ENCODE data around the gene SIPA1L3. TPM values are rescaled to one million over a fixed set of nuclear protein-coding genes. Genes with fewer than 3 reads are reported as not detected.

SIPA1L3 gene
- total and polyA plus RNA-seq, 9 of the 15 experiments (the other 6 are each of a cell fraction or from before 2014, with no cell fraction given): 0.01 to 6.1 (median 2.5) TPM

DNA sequence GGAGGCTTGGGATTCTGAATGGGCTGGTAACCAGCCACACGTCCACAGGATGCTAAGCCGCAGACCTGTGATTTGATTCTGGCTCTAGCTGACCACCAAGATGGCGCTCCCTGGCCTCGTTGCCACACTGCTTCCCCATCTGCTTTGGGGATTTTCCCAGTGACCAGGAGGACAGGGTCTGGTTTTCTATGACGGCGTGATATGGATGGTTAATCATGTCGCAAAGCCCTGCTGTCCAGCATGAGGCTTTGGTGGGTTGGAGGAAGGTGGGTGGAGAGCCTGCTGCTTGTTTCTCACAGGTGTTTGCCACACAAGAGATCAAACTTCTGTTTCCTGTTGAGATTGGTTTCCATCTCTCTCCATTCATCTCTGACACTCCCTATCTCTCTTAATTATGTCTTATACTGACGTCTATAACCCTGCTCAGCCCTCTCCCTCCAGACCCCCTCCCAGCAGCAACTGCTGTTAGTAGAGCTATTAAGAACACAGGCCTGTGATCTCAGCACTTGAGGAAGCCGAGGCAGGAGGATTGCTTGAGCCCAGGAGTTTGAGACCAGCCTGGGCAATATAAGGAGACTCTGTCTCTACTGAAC, 102.7 kb downstream of the SIPA1L3 start:
- H3K9ac ChIP-seq (ENCODE audit: insufficient read depth in 1 of 2, low read depth in 2 of 2, low read length in 2 of 2): no peak overlapping the region
- 33% methylated on average over 9 of the region's 9 CpGs for WGBS (ENCODE audit: insufficient coverage, low coverage, missing lambda C conversion rate)
- H3K9me3 ChIP-seq (replicated peaks; ENCODE audit: control insufficient read depth, insufficient read depth, low read depth, low read length): no peaks in the 10 kb centered on the region
- BruUV-seq (replicated peaks): no TSS peak
- in situ Hi-C loops (cut with MboI) (no loop called here), intact Hi-C loops (cut with micrococcal nuclease) (no loop called here)
- H3K36me3 ChIP-seq (ENCODE audit: control insufficient read depth, insufficient read depth, low read length): no peaks in the 10 kb centered on the region
- H3K9me1 ChIP-seq (ENCODE audit: control insufficient read depth, insufficient read depth, low read length): no peaks in the 10 kb centered on the region
- H3K27me3 ChIP-seq (ENCODE audit: control insufficient read depth in 2 of 2, insufficient read depth in 2 of 2, low read length in 2 of 2): peaks cover 0 to 7% of the 10 kb centered on the region in 2 experiments; a peak in 1 of 5 replicates
- FAIRE-seq (no peak), ATAC-seq (no peak), DNase-seq (ENCODE audit: extremely low read depth in 1 of 4, low spot score in 3 of 4) (no peak)
- H4K20me1 ChIP-seq (replicated peaks; ENCODE audit: control insufficient read depth, insufficient read depth, low read length): no peaks in the 10 kb centered on the region
- H3K4me1 ChIP-seq (replicated peaks in 1 of 2; ENCODE audit: control insufficient read depth in 2 of 2, insufficient read depth in 2 of 2, low read length in 2 of 2): peaks cover 0 to 6% of the 10 kb centered on the region in 2 experiments; a peak in 1 of 5 replicates
- H2AFZ ChIP-seq (ENCODE audit: low read depth, low read length): no peak overlapping the region
- H3K79me2 ChIP-seq (ENCODE audit: control insufficient read depth, insufficient read depth, low read length): no peaks in the 10 kb centered on the region
- H3K4me2 ChIP-seq (ENCODE audit: insufficient read depth, low read length): no peak overlapping the region
- H3K4me3 ChIP-seq: no peak overlapping the region
- H3K27ac ChIP-seq (ENCODE audit: extremely low read depth, low read depth, low read length): no peak overlapping the region
- CTCF ChIA-PET (ENCODE audit: low intra/inter-chr PET ratio): no interaction called here
- TF ChIP-seq ZFP36 (IDR thresholded peaks at IDR 0.05; ENCODE audit: low read depth, low read length, partially characterized antibody) (no peak), MYC (IDR thresholded peaks at IDR 0.05; ENCODE audit: low read depth, low read length) (no peak), MYC (CRISPR knock-in tag; IDR thresholded peaks at IDR 0.05; ENCODE audit: borderline replicate concordance, low read depth) (no peak), KLF6 (CRISPR knock-in tag; IDR thresholded peaks at IDR 0.05; ENCODE audit: borderline replicate concordance) (no peak), HNRNPK (IDR thresholded peaks at IDR 0.05; ENCODE audit: low read depth, low read length, poor library complexity, severe bottlenecking) (no peak), POLR2AphosphoS5 (IDR thresholded peaks at IDR 0.05; ENCODE audit: control insufficient read depth, insufficient read depth, low read depth, low read length) (no peak), FUS (optimal IDR thresholded peaks at IDR 0.05; ENCODE audit: low read depth, low read length) (no peak), ZNF232 (CRISPR knock-in tag; IDR thresholded peaks at IDR 0.05) (no peak), GTF2E2 (tag; IDR thresholded peaks at IDR 0.05) (no peak), HDAC6 (IDR thresholded peaks at IDR 0.05; ENCODE audit: low read depth, low read length) (no peak), E4F1 (CRISPR knock-in tag; IDR thresholded peaks at IDR 0.05; ENCODE audit: borderline replicate concordance) (no peak), HOXB6 (CRISPR knock-in tag; IDR thresholded peaks at IDR 0.05; ENCODE audit: borderline replicate concordance) (no peak), FOXA1 (IDR thresholded peaks at IDR 0.05; ENCODE audit: borderline replicate concordance) (no peak), ZKSCAN1 (IDR thresholded peaks at IDR 0.05; ENCODE audit: low read depth, low read length) (no peak), THRAP3 (IDR thresholded peaks at IDR 0.05; ENCODE audit: borderline replicate concordance) (no peak)
- TF ChIP-seq, protein P1, sequence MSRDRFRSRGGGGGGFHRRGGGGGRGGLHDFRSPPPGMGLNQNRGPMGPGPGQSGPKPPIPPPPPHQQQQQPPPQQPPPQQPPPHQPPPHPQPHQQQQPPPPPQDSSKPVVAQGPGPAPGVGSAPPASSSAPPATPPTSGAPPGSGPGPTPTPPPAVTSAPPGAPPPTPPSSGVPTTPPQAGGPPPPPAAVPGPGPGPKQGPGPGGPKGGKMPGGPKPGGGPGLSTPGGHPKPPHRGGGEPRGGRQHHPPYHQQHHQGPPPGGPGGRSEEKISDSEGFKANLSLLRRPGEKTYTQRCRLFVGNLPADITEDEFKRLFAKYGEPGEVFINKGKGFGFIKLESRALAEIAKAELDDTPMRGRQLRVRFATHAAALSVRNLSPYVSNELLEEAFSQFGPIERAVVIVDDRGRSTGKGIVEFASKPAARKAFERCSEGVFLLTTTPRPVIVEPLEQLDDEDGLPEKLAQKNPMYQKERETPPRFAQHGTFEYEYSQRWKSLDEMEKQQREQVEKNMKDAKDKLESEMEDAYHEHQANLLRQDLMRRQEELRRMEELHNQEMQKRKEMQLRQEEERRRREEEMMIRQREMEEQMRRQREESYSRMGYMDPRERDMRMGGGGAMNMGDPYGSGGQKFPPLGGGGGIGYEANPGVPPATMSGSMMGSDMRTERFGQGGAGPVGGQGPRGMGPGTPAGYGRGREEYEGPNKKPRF (IDR thresholded peaks at IDR 0.05; ENCODE audit: low read depth, low read length): no peak
- TF ChIP-seq, protein P2, sequence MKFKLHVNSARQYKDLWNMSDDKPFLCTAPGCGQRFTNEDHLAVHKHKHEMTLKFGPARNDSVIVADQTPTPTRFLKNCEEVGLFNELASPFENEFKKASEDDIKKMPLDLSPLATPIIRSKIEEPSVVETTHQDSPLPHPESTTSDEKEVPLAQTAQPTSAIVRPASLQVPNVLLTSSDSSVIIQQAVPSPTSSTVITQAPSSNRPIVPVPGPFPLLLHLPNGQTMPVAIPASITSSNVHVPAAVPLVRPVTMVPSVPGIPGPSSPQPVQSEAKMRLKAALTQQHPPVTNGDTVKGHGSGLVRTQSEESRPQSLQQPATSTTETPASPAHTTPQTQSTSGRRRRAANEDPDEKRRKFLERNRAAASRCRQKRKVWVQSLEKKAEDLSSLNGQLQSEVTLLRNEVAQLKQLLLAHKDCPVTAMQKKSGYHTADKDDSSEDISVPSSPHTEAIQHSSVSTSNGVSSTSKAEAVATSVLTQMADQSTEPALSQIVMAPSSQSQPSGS (CRISPR knock-in tag; IDR thresholded peaks at IDR 0.05): no peak
- POLR2A ChIA-PET: interaction anchor here (2.4 kb wide), 1 partner anchor 10 kb away, joined by 7 read pairs; no protein-coding TSS in a partner anchor

Measured in K562 (cell line).